Measurements from ENCODE around the gene KRT71.
A peak's percentile ranks its signal among the peaks of the same experiment; 100 is the strongest.
"Not testable (repeated sequence)": the region's sequence is repeated elsewhere in the genome, so short reads cannot be mapped to it uniquely, and the experiment has no call there.

The KRT71 gene

GRCh38 chr12:52552681-52553195, at the start of gene KRT71:
Gene KRT71 (minus strand): TSS chr12:52553145. CDS start chr12:52553077, 68 bp downstream.
- no peak for DNase-seq

DNA sequence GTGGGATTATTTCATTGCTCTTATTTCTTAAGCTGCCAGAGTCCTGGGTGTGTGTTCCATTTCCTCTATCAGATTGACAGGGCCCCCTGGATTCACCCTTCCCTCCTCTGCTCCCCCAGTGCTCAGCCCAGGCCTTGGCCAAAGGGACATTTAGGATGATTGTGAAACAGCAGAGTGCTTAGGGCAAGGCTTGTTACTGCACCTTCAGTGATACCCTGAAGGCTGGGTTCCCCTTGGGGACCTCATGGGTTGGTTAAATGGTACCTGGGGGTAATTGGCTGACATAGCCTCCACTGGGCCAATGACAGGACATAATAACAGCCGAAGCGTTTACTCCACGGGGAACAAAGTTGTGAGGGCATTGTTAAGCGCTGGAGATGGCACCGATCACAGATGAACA, 49.6 kb upstream of the KRT71 start:
- DNase-seq = no peak

DNA sequence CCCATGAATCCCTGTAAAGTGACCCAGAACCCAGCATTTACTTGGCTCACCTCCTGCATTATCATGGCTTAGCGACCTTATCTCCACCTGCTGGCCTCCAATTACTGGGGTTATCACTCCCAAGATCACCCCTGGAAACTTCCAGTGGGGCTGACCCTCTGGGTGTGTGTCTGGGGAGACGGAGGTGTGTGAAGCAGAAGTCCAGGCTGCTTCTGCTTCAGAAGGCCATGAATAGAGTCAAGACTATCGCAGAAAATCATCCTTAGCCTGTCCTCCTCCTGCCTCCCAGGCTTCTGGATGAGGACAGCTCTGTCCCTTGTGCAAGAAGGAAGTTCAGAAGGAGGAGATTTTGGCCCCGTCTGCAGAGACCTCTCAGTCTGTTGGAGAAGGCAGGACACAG, 48.7 kb upstream of the KRT71 start:
- DNase-seq = no peak

DNA sequence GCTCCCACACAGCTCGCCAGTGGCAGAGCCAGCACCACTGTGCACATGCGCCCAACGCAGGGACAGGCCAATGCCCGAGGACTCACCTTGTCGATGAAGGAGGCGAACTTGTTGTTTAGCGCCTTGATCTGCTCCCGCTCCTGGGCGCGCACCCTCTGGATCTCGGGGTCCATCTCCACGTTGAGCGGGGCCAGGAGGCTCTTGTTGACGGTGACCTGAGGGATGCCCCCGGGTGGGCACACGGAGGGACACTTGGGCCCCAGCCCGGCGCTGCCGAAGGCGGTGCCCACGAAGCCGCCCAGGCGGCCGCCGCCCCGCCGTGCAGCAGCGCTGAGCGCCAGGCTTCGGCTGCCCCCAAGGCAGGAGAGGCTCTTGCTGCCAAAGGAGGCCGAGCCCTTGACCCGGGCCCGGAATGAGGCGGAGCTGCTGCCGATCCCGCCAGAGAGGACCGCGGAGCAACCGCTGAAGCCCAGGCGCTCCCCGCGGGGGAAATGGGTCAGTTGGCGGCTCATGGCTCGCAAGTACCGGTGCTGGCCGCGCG, 48.1 kb upstream of the KRT71 start, which contains the start of gene KRT72:
KRT72 (minus strand) TSS at position 523 of the 541 bp plus-strand sequence; CDS start at position 512, 11 bp downstream.
- no peak for DNase-seq

GRCh38 chr12:52600475-52600874, 47.5 kb upstream of the KRT71 start:
- no peak for DNase-seq

GRCh38 chr12:52600071-52600470, 47.1 kb upstream of the KRT71 start:
- DNase-seq = no peak

DNA sequence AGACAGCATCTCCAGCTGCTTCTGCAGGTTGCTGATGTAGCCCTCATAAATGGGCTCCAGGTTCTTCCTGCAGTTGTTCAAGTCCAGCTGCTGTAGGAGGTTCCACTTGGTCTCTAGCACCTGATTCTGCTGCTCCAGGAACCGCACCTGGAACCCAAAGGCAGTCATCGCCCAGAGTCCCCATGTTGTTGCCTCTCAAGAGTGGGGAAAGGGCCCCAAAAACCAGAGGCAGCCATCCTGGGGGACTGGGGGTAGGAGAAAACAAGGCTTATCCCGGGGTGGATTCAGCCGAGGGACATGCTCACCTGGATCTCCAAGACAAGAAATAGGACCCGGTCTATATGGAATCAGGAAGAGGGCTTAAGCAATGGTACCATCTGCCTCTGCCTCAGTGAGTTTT, 46.0 kb upstream of the KRT71 start:
- no peak for DNase-seq

DNA sequence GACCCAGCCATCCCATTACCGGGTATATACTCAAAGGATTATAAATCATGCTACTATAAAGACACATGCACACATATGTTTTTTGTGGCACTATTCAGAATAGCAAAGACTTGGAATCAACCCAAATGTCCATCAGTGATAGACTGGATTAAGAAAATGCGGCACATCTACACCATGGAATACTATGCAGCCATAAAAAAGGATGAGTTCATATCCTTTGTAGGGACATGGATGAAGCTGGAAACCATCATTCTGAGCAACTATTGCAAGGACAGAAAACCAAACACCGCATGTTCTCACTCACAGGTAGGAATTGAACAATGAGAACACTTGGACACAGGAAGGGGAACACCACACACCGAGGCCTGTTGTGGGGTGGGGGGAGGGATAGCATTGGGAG, 41.3 kb upstream of the KRT71 start:
- DNase-seq = not testable (repeated sequence)

DNA sequence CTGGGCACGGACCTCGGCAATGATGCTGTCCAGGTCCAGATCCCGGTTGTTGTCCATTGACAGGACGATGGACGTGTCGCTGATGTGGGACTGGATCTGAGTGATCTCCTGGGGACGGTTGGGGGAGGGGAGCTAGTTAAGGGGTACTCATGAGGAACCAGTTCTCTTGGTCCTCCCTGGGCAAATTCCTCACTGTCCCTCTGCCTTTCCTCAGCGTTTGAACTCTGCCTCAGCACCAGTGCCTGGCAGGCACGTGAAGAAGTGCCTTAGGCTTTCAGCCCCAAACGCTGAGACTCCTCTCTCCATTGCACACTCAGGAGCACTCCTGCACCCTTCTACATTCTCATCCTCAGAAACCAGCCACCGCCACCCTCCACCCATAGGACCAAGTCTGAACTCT, 38.6 kb upstream of the KRT71 start:
- DNase-seq = peak; percentile 26

DNA sequence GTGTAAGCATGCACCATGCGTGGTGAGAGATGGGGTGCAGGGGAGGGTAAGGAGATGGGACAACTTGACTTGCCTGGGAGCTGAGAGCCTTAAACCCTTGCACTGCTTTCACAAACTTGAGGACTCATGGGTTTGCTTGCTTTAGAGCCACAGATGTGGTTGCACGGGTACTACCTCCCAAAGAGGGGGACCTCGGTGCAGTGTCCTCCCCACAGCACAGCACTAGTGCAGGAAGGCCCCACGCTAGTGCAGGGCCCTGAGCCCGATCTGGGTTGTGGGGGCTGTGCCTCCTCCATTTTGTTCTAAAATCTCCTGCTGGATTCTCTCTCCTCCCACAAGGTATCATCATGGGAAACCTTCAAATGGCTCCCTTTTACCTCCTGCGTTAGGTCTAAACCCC, 37.1 kb upstream of the KRT71 start:
- DNase-seq = no peak

DNA sequence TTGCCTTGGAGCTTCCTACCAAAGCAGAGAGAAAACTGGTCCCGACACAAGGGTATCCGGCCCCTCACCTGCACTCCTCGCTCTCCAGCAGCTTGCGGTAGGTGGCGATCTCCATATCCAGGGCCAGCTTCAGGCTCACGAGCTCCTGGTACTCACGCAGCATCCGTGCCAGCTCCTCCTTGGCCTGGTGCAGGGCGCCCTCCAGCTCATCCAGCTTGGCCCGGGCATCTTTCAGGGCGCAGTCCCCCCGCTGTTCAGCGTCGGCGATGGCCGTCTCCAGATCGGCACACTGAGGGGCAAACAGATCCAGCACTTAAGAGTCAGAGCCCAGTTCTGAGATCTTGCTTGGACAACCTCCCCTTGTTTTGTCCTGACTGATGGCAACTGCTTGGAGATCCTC, 34.6 kb upstream of the KRT71 start:
- DNase-seq = no peak

DNA sequence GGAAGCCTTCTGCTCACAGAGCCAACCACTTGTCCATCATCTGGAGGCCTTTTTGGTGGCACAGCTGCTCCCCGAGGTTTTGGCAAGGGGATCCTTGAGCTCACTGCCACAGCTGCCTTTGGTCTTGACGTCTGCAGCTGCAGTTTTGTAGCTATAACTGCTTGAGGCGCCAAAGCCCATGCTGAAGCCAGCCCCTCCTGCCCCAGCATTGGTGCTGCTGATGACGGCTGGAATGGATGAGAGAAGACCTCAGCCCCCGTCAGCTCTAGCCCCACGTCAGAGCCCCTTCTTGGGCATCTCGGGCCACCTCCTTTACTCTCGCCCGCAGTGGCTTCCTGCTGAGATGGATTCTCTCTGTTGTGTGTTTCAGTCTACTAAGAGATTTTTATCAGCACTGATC, 33.0 kb upstream of the KRT71 start:
- no peak for DNase-seq

- no peak for DNase-seq
These were observed 32.1 kb upstream of the KRT71 start for GRCh38 chr12:52585066-52585465.

GRCh38 chr12:52584156-52584682, 31.3 kb upstream of the KRT71 start:
- no peak for DNase-seq

DNA sequence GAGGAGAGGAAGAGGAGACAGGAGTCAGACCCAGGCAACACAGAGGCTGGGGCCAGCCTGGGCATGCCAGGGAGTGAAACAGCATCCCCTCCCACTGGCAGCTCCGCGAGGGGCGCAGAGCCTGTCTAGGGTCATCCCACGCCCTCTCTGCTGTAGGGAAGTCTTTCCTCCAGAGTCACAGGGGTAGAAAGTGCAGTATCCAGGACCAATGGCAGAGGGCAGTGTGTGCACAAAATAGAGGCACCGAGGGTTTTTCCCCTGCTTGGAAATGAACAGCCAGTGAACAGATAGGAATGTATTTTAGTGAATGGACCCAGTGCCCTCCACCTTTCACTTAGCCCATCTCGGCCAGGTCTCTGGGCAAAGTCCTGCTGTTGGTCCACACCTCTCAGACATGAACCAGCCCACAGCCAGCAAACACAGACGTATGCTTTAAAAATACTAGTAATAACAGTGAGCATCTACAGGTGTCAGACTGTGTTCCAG, 30.1 kb upstream of the KRT71 start:
- DNase-seq = peak; percentile 50

- DNase-seq = no peak
These were observed 29.5 kb upstream of the KRT71 start for GRCh38 chr12:52582486-52582885.

- no peak for DNase-seq
These were observed 28.5 kb upstream of the KRT71 start for GRCh38 chr12:52581481-52581880.

DNA sequence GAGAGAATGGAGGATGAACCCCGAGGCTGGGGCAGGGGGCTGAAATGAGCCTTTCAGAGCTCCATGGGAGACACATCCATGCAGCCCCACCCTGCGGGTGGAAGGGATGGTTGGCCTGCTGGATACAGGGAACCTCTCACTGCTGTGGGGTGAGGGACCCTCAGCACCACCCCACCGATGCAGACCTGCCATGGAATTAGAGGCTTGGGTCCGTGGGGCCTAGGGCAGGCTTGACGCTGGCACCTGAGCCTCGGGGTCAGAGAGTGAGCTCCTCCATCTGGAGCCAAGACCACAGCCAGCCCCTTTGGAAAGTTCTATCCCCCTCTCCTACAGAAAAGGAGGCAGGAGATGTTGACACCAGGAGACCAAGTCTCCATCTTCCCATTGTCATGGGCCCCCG, 28.1 kb upstream of the KRT71 start:
- DNase-seq = no peak

DNA sequence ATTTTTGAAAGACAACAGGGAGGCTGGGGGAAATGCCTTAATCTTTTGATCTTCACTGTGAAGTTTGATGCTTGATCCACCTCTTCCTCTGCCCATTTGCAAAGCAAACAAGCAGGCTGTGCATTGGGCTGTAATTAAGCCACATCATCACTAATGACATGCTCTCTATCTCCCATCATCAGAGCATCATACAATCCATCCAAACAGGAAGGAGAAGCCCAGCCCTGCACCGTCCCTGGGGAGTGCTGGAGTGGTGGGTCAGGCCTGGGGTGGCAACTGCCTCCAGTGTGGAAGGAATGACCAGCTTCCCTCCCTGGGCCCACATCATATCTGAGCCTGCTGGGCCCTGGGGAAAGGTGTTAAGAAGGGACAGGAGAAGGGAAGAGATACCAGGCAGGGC, 27.6 kb upstream of the KRT71 start:
- no peak for DNase-seq

GRCh38 chr12:52579468-52580465, 26.8 kb upstream of the KRT71 start:
- DNase-seq = no peak

DNA sequence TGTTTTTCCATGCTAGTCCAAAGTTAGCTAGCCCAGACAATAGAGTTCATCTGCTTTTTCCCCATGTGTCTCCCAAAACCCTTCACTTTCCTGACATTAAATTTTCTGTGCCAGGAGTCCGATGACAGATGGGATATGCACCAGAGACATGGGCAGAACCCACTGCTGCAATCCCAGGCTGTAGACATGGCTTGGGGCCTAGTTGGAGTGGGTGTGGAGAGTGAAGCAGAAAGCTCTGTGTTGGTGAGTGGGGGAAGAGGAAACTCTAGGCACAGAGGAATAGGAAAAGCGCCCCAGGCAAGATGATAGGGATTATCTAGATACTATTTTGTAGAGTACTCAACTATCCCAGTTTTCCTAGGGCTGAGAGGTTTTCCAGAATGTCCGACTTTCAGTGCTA, 25.5 kb upstream of the KRT71 start:
- no peak for DNase-seq

- DNase-seq = no peak
These were observed 24.4 kb upstream of the KRT71 start for GRCh38 chr12:52577316-52577715.

DNA sequence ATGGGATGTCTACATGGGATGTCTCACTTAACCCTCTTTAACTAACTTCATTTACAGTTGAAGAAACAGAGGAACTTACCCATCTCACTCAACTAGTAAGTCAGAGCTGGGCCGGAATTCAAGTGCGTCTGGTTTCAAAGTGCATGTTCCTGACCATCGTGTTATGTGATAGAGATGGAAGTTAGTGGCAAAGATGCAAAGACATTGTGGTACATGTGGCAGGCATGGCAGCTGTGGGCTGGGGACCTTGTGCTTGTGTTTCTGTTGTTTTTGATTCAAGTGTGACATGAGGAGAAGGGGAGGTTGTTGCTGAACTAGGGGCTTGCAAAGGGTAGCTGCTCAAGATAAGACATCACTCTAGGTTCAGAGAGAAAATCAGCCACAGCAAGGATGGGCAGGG, 23.0 kb upstream of the KRT71 start:
- DNase-seq = no peak

GRCh38 chr12:52575256-52575655, 22.3 kb upstream of the KRT71 start:
- DNase-seq = no peak

Measured in activated CD4-positive, CD25-positive, alpha-beta regulatory T cell treated with anti-CD3 and anti-CD28 coated beads, Interleukin-2, amount 50 U/mL, for 72 hours (primary cell).